ENCODE data around the gene PIAS1.

DNA sequence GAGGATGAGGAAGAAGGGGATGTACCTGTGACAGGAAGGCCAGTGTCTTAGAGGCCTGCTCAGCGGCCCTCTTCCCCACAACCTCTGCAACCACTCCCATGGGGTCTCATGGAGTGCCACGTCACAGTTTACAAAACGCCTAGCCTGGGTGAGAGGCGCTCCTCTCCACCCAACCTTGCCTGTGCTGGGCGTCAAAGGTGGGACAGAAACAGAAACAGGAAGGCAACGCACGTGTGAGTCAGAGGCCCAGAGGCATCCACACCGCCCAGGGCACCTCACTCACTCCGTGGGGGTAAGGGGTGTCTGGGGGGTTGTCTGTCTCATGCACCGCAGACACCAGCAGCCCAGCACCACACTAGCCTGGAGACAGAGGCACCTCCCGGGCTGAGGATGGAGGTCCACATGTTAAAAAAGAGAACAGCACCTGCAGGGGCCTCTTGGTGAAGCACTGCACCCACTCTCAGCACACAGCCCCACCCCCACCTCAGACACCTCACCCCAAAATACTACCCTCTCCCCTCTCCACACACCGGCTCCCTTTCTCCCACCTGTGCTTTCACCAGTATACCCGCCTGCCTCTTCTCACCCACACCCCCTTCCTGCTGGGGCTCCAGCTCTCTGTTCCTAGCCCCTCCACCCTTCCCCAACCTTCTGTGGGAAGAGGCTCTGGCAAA lies 155.8 kb downstream of the PIAS1 start:
- TF ChIP-seq, protein P1, sequence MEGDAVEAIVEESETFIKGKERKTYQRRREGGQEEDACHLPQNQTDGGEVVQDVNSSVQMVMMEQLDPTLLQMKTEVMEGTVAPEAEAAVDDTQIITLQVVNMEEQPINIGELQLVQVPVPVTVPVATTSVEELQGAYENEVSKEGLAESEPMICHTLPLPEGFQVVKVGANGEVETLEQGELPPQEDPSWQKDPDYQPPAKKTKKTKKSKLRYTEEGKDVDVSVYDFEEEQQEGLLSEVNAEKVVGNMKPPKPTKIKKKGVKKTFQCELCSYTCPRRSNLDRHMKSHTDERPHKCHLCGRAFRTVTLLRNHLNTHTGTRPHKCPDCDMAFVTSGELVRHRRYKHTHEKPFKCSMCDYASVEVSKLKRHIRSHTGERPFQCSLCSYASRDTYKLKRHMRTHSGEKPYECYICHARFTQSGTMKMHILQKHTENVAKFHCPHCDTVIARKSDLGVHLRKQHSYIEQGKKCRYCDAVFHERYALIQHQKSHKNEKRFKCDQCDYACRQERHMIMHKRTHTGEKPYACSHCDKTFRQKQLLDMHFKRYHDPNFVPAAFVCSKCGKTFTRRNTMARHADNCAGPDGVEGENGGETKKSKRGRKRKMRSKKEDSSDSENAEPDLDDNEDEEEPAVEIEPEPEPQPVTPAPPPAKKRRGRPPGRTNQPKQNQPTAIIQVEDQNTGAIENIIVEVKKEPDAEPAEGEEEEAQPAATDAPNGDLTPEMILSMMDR (IDR thresholded peaks at IDR 0.05; ENCODE audit: low read depth, low read length), result no peak
- no peak for TF ChIP-seq EZH2phosphoT487 (IDR thresholded peaks at IDR 0.05; ENCODE audit: low read depth)
